HG03045 (cell line): ENCODE data around the gene LIPK.
"Not testable (repeated sequence)": the region's sequence is repeated elsewhere in the genome, so short reads cannot be mapped to it uniquely, and the experiment has no call there.

Experiments used
- ATAC-seq: cut with Tn5 transposase; IDR thresholded peaks from one replicate; pipeline ENCODE4 v1.9.1; 2021; ENCODE audit warnings: mild to moderate bottlenecking, moderate library complexity; ENCODE audit not compliant: unreplicated experiment

Gene LIPK

DNA sequence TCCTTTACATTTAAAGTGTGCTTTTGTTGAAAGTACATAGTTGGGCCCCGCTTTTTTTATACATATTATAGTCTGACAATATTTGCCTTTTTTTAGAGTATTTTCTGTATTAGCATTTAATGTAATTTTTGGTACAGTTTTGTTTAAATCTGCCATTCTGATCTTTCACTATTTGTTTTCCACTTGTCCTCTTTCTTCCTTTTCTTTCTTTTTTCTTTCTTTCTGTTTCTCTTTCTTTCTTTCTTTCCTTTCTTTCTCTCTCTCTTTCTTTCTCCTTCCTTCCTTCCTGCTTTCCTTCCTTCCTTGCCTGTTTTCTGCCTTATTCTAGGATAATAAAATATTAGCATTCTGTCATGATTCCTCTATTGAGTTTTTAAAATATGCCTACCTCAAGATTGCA lies 9.5 kb downstream of the LIPK start:
- ATAC-seq = no peak

DNA sequence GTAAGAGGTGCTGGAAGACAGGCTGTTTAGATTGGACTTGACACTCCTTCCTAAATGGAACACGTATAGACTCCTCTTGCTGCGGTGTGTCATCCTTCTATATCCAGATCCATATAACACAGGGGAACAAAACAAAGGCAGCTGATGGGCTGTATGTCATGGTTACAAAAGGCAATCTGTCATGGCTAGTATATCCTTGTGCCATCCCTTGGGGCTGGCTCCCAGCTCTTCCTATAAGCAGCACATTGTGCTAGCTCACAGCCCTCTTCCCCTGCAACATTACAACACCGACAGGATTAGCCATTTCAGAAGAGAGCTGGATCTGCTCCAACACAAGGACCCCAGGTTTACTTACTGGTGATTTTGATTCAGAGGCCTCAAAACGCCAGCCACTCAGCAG lies 15.3 kb downstream of the LIPK start:
- ATAC-seq = no peak

DNA sequence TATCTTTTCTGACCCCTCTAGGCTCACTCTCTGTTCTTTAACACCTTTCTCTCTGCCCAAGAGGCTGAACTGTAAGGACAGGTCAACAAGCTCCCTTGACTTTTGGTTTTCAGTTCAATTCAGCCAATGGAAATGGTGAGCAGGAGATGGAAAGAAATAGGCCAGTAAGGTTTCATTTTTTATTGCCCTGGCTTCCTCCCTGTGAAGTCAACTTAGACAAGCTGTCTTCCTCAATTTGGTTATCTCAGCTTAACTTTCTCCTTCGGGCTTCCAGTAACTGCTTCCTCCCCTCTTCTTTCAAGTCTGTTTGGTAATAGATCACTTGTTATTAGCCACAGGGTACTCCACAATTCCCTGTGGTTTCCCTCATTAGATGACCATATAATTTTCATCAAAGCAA lies 19.7 kb downstream of the LIPK start:
- no peak for ATAC-seq

DNA sequence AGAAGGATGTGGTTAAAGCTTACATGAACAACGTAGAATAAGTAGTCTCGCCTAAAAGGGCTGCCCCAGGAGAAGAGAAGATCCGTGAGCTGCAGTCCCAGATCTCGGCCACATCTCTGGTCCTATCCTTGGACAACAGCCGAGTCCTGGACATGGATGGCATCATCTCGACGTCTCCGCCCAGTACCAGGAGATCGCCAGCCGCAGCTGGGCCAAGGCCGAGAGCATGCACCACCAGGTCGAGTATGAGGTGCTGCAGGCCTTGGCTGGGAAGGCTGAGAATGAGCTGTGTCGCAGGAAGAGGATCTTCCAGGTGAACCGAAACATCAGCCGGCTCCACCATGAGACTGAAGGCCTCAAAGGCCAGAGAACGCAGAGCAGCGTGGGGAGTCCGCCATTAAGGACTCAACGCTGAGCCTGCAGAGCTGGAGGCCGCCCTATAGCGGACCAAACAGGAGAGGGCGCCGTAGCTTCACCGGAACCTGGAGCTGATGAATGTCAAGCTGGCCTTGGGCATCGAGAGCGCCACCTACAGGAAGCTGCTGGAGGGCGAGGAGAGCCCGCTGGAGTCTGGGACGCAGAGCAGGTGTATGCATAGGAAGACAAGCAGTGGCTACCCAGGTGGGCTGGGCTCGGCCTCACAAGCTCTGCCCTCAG lies 22.2 kb downstream of the LIPK start:
- ATAC-seq = no peak

DNA sequence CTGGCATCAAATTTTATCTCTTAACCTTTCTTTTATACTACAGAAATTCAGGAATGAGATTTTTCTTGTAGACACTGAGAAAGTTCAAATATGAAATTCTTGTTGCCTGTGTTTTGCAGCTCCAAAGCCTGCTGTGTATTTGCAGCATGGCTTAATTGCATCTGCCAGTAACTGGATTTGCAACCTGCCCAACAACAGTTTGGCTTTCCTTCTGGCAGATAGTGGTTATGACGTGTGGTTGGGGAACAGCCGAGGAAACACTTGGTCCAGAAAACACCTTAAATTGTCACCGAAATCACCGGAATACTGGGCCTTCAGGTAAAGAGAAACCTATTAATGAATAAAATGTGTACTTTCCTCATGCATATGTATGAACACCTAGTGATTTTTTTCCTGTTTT lies 24.8 kb downstream of the LIPK start:
- ATAC-seq = no peak

DNA sequence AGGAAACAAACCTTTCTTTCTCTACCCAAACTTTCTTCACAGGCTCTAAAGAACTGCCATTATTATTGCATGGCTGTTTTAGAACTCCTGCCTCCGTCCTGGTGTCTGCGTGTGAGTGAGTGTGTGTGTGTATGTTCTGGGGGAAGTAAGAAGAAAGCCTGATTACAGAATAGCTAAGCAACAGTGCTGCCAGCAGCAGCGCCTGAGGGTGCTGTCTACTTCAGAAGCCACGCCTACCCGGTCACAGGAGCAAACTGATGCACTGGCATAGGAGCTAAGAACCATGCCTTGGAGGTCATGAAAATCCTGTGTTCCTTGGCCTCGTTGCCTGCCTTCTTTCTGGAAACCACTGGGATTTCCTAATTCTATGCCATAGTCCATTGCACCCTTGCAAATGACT lies 25.2 kb downstream of the LIPK start:
- no peak for ATAC-seq

DNA sequence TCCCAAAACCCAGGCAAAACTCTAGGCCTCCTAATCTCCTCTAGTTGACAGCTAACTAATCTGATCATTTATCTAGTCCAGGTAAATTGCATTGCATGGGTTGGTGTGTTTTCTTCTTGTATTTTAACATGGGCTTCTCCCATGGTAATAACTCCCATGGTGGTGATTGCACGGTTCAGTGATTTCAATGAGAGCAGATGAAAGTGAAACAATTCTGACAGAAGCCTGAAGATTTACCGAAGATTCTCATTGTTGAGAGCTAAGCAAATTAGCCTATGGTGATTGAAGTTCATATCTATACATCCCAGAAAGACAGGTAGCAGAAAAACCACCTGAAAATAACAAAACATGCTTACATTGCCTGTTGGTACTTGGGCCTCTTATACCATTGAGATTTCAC lies 27.2 kb downstream of the LIPK start:
- no peak for ATAC-seq

DNA sequence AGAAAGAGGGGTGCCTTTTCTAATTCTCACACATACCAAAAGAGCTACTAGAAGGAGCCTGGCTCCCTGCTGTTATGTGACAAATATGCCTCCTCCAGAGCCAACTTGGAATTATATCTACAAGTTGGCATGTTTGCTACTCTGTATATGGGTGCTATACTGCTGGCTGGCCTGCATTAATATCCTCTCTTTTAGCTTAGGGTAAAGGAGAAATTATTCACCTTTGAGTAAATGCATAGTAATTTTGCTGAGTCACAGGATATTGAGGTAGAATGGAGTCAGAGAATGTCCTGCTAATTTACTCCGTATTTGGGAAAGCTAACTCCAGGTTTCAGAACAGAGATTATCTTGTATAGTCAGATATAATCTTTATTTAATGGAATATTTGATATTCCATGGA lies 29.6 kb downstream of the LIPK start:
- no peak for ATAC-seq

DNA sequence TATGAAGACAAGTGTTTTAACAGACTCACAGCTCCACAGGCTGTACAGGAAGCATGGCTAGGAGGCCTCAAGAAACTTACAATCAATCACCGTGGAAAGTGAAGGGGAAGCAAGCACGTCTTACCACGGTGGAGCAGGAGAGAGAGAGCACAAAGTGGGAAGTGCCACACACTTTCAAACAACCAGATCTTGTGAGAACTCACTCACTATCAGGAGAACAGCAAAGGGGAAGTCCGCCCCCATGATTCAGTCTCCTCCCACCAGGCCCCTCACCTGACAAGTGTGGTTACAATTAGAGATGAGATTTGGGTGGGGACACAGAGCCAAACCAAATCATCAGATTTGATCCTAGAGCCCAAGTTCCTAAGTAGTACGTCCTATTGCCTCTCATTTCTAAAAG lies 35.9 kb downstream of the LIPK start:
- ATAC-seq = not testable (repeated sequence)

DNA sequence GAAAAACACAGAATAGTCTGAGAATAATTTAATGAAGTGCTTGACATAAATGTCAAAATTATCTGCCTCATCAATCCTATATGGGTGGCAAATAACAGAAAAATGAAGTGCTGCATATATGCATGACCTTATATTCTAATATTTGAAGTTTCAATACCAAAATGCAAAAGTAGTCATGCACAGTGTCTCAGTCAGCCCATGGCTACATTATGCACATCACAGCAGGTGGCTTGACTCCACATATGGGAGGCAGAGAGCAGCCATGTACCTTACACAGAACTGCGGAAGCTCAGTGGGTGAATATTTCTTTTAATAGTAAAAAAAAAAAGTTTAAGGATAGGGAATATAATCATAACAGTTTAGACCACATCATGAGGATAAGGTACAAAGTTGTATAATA lies 36.4 kb downstream of the LIPK start:
- ATAC-seq = no peak

DNA sequence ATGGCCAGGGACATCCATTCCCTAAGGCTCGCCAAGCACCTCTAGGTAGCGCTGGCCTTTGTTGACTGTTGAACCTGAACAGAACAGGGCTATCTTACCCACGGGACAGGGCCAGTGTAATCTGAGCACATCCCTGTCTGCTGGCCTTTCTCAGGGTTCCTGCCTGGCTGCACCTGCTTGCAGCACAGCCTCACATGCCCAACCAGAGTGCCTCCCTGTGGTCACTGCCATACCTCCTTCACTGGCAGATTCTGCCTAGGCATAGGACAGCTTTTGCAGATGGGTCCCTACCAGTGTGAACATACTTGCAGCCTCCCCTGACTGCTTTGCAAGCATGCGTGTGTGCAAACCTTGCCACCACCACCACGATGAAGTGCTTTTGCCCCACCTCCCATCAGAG lies 38.0 kb downstream of the LIPK start:
- no peak for ATAC-seq

DNA sequence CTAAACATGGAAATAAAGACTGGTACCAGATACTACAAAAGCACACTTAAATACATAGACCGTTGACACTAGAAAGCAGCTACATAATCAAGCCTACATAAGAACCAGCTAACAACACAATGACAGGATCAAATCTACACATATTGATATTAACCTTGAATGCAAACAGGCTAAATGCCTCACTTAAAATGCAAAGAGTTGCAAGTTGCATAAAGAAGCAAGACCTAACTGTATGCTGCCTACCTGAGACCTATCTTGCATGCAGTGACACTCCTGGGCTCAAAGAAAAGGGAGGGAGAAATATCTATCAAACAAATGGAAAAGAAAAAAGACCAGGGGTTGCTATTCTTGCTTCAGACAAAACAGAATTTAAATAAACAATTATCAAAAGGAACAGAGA lies 39.6 kb downstream of the LIPK start:
- ATAC-seq = no peak

DNA sequence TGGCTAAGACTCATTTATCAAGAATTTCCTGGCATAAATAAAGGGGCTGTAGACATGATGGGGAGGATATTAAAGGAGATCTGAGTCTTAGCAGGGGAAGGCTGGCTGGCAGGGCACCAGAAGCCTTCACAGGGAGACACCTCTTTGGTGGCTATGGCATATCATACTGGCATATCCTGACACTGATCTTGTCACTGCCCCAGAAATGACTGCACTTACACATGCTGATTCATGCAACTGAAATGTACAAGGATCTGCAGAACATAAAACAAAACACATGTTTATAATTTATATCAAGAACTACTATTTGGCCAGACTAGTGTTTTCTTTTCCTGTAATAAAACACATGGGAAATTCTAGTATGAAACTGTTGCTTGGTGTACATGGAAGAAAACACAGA lies 48.2 kb downstream of the LIPK start:
- no peak for ATAC-seq

DNA sequence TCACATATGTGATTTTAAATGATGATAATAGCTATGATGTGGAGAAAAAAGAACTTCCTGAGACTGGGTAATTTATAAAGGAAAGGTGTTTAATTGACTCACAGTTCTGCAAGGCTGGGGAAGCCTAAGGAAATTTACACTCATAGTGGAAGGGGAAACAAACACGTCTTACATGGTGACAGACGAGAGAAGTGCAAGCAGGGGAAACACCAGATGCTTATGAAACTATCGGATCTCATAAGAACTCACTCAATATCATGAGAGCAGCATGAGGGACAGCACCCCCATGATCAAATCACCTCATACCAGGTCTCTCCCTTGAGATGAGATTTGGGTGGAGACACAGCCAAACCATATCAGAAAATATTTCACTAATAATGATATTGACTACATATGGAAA lies 49.7 kb downstream of the LIPK start:
- ATAC-seq = no peak

DNA sequence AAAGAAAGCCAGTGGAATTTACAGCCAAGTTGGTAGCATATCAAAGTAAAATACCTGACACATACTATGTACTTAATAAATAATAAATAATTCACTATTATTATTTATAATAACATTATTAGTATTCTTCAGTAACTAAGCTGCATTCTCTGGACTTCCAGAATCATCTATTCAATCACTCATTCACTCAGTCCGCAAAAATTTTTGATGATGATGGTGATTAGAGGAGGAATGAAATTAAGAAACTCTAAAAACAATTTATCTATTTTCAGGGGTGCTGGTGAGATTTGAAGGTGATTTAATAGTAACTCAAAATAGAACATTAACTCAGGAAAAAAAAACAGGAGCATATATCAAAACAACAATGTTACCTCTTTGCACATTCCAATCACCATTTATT lies 50.6 kb downstream of the LIPK start:
- no peak for ATAC-seq

DNA sequence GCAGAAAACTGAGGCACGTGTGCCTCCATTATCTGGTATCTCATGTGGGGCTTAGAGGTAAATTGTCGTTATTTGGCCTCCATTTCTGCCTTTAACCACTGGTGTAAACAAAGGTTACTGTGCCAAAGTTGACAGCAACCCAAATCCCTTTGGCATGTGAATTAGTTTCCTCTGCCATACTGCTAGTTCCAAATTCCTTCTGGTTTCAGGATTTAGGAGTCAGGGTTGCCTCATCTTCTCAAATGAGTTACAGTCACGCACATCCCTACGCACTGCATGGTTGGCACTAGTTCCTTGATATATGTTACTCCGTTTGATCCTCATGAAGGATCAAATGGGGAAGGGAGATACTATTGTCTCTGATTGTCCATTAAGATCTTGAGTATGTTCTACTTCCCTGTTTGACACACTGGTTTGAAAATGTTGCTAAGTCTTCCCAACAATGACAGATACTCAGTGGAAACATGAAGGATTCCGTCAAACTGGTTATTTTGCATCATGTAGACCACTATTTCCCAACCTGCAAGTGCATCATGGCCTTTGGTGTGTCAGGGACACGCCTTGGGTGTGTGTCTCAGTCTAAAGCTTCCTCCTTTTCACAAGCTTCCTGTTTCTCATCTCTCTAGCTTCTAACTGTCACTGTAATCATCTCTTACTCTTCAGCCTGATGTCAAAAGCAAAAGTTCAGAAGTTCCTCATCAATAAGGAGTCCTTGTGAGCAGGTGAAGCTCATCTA lies 53.5 kb downstream of the LIPK start, which contains the start of gene LIPN:
Gene LIPN (plus strand): TSS at position 655 of the 736 bp plus-strand sequence. CDS start 1,386 bp downstream, outside the sequence.
- no peak for ATAC-seq

DNA sequence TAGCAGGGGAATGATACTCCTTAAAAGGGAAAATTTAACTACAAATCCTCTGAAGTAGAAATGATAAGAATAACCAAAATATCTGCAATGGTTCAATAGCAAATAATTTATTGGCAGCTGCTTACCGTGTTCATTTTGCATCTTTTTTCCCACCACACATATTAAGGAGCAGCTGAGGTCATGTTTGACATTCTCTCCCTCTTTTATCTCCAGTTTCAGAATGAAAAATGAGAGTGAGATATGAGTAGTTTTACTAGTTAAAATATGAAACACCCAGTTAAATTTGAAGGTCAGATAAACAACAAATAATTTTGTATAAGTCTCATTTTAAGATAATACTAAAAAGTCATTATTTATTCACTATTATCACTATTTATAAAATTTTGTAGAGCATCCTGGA lies 56.9 kb downstream of the LIPK start:
- ATAC-seq = no peak

DNA sequence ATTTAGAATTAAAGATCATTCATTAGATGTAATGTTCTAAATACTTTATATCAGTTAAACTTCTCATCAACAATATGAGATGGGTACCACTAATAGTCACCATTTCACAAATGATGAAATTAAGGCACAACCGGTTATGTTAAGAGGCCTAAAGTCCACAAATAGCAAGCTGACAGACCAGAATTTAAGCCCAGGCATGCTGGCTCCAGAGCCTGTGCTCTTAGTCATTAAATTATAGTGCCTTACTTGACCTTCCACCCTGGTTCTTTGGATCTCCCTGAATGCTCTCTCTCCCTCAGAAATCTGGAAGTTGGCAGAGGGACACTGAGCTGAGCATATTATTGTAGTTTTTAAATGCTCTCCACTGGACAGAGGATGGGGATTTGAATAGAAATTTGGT lies 57.4 kb downstream of the LIPK start:
- ATAC-seq = no peak

DNA sequence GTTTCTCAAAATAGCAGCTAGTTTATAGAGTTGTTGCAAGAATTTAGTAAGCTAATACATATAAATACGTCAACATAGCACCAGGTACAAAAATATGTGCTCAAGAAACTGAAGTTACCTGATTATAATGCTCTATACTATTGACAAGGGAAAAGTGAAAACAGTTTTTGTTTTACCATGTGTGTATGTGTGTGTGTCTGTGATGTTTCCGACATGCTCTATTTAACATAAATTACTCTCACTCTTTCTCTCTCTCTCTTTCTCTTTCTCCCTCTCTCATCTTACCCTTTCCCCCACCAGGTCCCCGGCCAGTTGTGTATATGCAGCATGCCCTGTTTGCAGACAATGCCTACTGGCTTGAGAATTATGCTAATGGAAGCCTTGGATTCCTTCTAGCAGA lies 58.1 kb downstream of the LIPK start:
- ATAC-seq = no peak

DNA sequence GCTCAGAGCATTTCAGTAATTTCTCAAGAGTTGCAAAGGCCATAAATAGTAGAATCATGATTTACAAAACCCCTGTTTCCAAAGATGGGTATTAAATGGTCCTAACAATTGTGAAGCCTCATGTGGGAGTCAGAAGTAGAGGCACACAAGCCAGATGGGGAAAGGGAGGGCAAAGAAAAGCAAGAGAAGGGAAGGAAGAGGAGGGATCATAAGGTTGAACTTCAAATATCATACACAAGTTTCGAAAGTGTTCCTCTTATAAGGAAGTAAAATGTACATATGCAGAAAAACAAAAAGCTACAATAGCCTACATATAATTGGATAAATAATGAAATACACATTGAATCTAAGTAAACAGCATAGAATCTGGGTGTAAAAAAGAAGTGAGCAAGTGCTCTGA lies 59.8 kb downstream of the LIPK start:
- no peak for ATAC-seq

DNA sequence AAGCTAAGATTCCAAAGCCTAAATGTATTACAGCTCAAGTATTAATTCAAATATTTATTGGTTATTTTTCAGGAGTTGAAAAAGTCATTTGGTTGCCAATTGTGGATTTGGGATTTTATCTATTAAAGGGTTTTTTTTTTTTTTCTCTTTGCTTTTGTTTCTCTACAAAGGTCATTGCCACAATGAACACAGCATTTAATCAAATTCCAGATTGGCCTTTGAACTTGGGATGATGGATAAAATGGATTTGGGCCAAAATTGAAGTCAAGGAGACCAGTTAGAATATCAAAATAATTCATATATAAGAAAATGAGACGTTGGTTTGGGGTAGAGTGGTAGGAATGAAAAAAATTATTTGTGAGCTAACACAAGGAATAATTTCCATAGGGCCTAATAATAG lies 63.3 kb downstream of the LIPK start:
- no peak for ATAC-seq

DNA sequence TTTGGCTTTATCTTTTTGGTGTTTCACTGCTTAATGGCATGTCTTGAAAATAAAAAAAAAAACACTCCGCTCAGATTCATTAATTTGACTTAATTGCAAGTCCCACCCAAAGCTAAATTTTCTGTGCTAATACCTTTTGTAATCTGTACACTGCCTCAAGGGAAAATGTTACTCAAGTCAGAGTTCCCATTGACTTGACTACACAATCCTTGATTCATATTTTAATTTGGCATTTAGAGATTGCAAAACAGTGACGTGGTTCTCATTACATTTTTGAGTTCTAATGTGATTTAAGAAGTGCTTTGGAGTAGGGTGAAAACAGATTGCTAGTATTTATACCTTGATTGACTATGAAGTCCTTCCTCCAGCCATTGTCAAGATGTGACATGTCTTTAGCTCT lies 75.2 kb downstream of the LIPK start:
- ATAC-seq = no peak

DNA sequence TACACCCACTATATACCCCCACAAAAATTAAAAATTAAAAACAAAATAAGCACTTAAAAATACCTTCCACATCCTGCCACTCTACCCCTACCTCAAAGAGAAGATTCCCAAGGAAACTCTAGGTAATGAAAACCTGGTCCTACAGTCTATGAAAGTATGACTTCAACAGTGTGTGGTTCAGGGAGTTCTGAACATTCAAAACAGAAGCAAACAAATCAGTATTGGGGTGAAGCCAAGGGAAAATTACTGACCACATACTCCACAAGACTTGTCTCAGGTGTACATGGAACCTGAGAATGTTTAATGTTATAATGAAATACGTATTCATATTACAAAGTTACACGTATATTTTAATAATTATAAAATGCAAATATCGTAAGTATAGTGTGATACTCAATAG lies 76.2 kb downstream of the LIPK start:
- ATAC-seq = no peak
